Activated T-cell treated with anti-CD3 and anti-CD28 coated beads for 1 hour (primary cell): ENCODE measurements around the gene SLX9.
"Not testable (repeated sequence)": the region's sequence is repeated elsewhere in the genome, so short reads cannot be mapped to it uniquely, and the experiment has no call there.

Experiments used
- DNase-seq: peaks from one replicate; pipeline ENCODE4 v3.0.0-alpha.2; 2020; ENCODE audit warnings: low read depth

The SLX9 gene

GRCh38 chr21:44916965-44917364 lies 22.9 kb upstream of the SLX9 start:
- no peak for DNase-seq

GRCh38 chr21:44917446-44918106 lies 22.3 kb upstream of the SLX9 start:
- DNase-seq = no peak

GRCh38 chr21:44918107-44918470 lies 21.7 kb upstream of the SLX9 start:
- DNase-seq = no peak

GRCh38 chr21:44918581-44919033 lies 21.2 kb upstream of the SLX9 start:
- DNase-seq = no peak

GRCh38 chr21:44919111-44919912 lies 20.5 kb upstream of the SLX9 start:
- DNase-seq = no peak

- DNase-seq = no peak
Measured at GRCh38 chr21:44919913-44920693, 19.7 kb upstream of the SLX9 start.

GRCh38 chr21:44920694-44921604 lies 18.9 kb upstream of the SLX9 start, which contains the start of gene ITGB2:
ITGB2 (minus strand) TSS chr21:44920899; CDS start chr21:44910782, 10,117 bp downstream.
- DNase-seq = no peak

GRCh38 chr21:44921928-44922327 lies 17.9 kb upstream of the SLX9 start:
- DNase-seq = no peak

GRCh38 chr21:44923480-44924084 lies 16.2 kb upstream of the SLX9 start:
- DNase-seq = no peak

- DNase-seq = no peak
Measured at GRCh38 chr21:44924606-44925377, 15.0 kb upstream of the SLX9 start.

- DNase-seq = no peak
Measured at GRCh38 chr21:44925378-44925755, 14.5 kb upstream of the SLX9 start.

GRCh38 chr21:44926331-44927101 lies 13.3 kb upstream of the SLX9 start:
- DNase-seq = no peak

- DNase-seq = no peak
Measured at GRCh38 chr21:44927259-44927586, 12.6 kb upstream of the SLX9 start.

GRCh38 chr21:44927587-44928461 lies 12.0 kb upstream of the SLX9 start:
- peak; percentile 86 for DNase-seq

GRCh38 chr21:44928500-44929241 lies 11.2 kb upstream of the SLX9 start:
- not testable (repeated sequence) for DNase-seq

- DNase-seq = no peak
Measured at GRCh38 chr21:44929242-44929798, 10.5 kb upstream of the SLX9 start.

- DNase-seq = no peak
Measured at GRCh38 chr21:44929799-44930542, 9.9 kb upstream of the SLX9 start.
